K562 (cell line): ENCODE data around the gene SHISAL2A. TPM values are rescaled to one million over a fixed set of nuclear protein-coding genes. Genes with fewer than 3 reads are reported as not detected.

Experiments
- BHLHE40 ChIP-seq: IDR thresholded peaks from 2 replicates; pipeline ENCODE4 v1.6.1; 2011; ENCODE audit warnings: low read length, improper control_type of control experiment
- BRCA1 ChIP-seq, 2 experiments: fragments of 450-650 bp in 1 of 2; sonication (generic) in 1 of 2; formaldehyde crosslinking in 1 of 2; IDR thresholded peaks; 2 replicates each; pipeline versions ENCODE4 v1.5.0 to v1.6.1; 2017 to 2020; ENCODE audit warnings: mild to moderate bottlenecking in 1 of 2, missing genetic modification reagents in 1 of 2
- EP400 ChIP-seq: fragments of 450-650 bp; IDR thresholded peaks from 2 replicates; pipeline ENCODE4 v1.6.1; 2017; ENCODE audit warnings: antibody characterized with exemption, mild to moderate bottlenecking, moderate library complexity
- MCM3 ChIP-seq: fragments of 450-650 bp; IDR thresholded peaks from 2 replicates; pipeline ENCODE4 v1.6.1; 2016
- PHF20 ChIP-seq: fragments of 450-650 bp; IDR thresholded peaks from 2 replicates; pipeline ENCODE4 v1.6.1; 2018; ENCODE audit not compliant: partially characterized antibody
- SAP30 ChIP-seq: fragments of 200-600 bp; sonication (generic); IDR thresholded peaks from 2 replicates; pipeline ENCODE4 v1.6.1; 2012; ENCODE audit warnings: borderline replicate concordance, low read depth, mild to moderate bottlenecking, moderate library complexity, low read length, control low read depth, inconsistent platforms; ENCODE audit not compliant: insufficient read depth, poor library complexity, severe bottlenecking
- SMARCB1 ChIP-seq: IDR thresholded peaks from 2 replicates; pipeline ENCODE4 v1.6.1; 2011; ENCODE audit warnings: improper control_type of control experiment, low read depth; ENCODE audit not compliant: insufficient read length
- ZNF121 ChIP-seq: sonication (generic); formaldehyde crosslinking; conservative IDR thresholded peaks from 2 replicates; pipeline ENCODE4 v1.8.0; 2022; ENCODE audit warnings: missing genetic modification reagents
- ZNF133 ChIP-seq: fragments of 250-450 bp; sonication (Bioruptor Pico); IDR thresholded peaks from 2 replicates; pipeline ENCODE4 v1.4.0; 2020; ENCODE audit warnings: mild to moderate bottlenecking
- polyA plus RNA-seq, 8 experiments: library from polyadenylated mRNA; depleted of rRNA in 4 of 8; stranded (reverse) in 5 of 8; unstranded in 3 of 8; fragments of >200 nt; fragmentation: Nextera tagmentation in 2 of 8; fragmentation: Illumina TruSeq in 1 of 8; extraction: Ambion mirVana in 2 of 8; extraction: Trizol in 1 of 8; gene quantifications; 2 replicates each; pipeline versions ENCODE4 v1.2.1 to v1.2.3, GENCODE V29; 2011 to 2014; ENCODE audit warnings: inconsistent platforms in 1 of 8, missing spikeins in 1 of 8
- total RNA-seq, 7 experiments: library from RNA; depleted of rRNA in 6 of 7; stranded (reverse); fragments of >200 nt in 6 of 7; fragmentation: Illumina TruSeq in 2 of 7; extraction: Trizol in 2 of 7; gene quantifications; 2 replicates each; pipeline versions ENCODE4 v1.2.1 to v1.2.3, GENCODE V29; 2011 to 2021; ENCODE audit warnings: low replicate concordance in 1 of 7
- TF ChIP-seq, protein P1 (sequence below), 2 experiments: fragments of 450-650 bp; conservative IDR thresholded peaks; 2 replicates each; pipeline ENCODE4 v1.6.1; 2017; ENCODE audit warnings: mild to moderate bottlenecking in 2 of 2, moderate library complexity in 2 of 2
- TF ChIP-seq, protein P2 (sequence below): fragments of 450-650 bp; IDR thresholded peaks from 2 replicates; pipeline ENCODE4 v1.6.1; 2017; ENCODE audit warnings: antibody characterized with exemption
- TF ChIP-seq, protein P3 (sequence below): sonication (generic); formaldehyde crosslinking; IDR thresholded peaks from 2 replicates; pipeline ENCODE4 v1.8.0; 2022; ENCODE audit warnings: mild to moderate bottlenecking, missing genetic modification reagents
- TF ChIP-seq, protein P4 (sequence below): sonication (generic); formaldehyde crosslinking; IDR thresholded peaks from 2 replicates; pipeline ENCODE4 v1.8.1; 2023; ENCODE audit warnings: mild to moderate bottlenecking, missing genetic modification reagents, moderate library complexity
- TF ChIP-seq, protein P5 (sequence below): fragments of 250-450 bp; sonication (Bioruptor Pico); IDR thresholded peaks from 2 replicates; pipeline ENCODE4 v1.5.1; 2021; ENCODE audit warnings: mild to moderate bottlenecking

SHISAL2A gene
- total and polyA plus RNA-seq, 9 of the 15 experiments (the other 6 are each of a cell fraction or from before 2014, with no cell fraction given), result 0.11 TPM; not detected in 8

DNA sequence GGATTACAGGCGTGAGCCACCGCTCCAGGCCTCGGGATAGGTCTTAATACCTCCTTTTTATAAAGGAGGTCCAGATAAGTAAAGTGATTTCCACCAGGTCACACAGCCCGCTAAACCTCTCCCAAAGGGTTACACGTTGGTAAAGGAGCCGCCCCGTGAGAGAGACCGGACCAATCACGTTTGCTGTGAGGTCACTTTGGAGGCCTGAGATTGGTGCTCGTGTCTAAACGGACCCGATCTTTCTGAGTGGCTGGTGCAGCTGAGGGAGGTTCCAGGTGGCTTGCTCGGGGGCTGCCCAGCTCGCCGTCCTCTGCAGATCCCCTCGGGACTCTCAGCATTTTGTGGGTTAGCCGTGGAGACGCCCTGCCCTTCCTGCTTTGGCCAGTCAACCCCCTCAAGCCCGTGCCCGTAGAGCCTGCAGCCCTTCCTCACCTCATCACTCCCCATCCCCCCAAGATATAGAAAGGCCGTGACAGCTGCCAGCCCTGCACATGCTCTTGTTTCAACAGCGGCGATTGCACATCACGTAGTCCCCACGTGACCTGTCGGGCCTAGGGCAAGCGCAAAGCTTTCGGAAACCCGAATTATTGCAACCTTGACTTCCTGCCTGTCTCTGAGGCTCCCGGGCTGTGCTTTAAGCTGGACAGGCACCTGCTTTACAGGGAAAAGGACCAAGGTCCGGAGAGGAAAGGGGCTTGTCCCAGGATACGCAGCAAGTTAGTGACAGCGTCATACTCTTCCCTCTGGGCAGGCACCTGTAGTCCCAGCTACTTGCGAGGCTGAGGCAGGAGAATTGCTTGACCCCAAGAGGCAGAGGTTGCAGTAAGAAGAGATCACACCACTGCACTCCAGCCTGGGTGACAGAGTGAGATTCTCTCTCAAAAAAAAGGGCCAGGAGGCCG, 70.2 kb downstream of the SHISAL2A start (continued):
- TF ChIP-seq, protein P1, sequence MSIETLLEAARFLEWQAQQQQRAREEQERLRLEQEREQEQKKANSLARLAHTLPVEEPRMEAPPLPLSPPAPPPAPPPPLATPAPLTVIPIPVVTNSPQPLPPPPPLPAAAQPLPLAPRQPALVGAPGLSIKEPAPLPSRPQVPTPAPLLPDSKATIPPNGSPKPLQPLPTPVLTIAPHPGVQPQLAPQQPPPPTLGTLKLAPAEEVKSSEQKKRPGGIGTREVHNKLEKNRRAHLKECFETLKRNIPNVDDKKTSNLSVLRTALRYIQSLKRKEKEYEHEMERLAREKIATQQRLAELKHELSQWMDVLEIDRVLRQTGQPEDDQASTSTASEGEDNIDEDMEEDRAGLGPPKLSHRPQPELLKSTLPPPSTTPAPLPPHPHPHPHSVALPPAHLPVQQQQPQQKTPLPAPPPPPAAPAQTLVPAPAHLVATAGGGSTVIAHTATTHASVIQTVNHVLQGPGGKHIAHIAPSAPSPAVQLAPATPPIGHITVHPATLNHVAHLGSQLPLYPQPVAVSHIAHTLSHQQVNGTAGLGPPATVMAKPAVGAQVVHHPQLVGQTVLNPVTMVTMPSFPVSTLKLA (conservative IDR thresholded peaks at IDR 0.05), result peak; percentile 96 to 98
- peak; percentile 76 for TF ChIP-seq PHF20
- TF ChIP-seq EP400, result peak; percentile 96
- TF ChIP-seq BRCA1 (IDR thresholded peaks at IDR 0.05), result no peak
- no peak for TF ChIP-seq BRCA1 (CRISPR knock-in tag; IDR thresholded peaks at IDR 0.05)
- TF ChIP-seq, protein P2, sequence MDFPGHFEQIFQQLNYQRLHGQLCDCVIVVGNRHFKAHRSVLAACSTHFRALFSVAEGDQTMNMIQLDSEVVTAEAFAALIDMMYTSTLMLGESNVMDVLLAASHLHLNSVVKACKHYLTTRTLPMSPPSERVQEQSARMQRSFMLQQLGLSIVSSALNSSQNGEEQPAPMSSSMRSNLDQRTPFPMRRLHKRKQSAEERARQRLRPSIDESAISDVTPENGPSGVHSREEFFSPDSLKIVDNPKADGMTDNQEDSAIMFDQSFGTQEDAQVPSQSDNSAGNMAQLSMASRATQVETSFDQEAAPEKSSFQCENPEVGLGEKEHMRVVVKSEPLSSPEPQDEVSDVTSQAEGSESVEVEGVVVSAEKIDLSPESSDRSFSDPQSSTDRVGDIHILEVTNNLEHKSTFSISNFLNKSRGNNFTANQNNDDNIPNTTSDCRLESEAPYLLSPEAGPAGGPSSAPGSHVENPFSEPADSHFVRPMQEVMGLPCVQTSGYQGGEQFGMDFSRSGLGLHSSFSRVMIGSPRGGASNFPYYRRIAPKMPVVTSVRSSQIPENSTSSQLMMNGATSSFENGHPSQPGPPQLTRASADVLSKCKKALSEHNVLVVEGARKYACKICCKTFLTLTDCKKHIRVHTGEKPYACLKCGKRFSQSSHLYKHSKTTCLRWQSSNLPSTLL, result no peak
- TF ChIP-seq, protein P3, sequence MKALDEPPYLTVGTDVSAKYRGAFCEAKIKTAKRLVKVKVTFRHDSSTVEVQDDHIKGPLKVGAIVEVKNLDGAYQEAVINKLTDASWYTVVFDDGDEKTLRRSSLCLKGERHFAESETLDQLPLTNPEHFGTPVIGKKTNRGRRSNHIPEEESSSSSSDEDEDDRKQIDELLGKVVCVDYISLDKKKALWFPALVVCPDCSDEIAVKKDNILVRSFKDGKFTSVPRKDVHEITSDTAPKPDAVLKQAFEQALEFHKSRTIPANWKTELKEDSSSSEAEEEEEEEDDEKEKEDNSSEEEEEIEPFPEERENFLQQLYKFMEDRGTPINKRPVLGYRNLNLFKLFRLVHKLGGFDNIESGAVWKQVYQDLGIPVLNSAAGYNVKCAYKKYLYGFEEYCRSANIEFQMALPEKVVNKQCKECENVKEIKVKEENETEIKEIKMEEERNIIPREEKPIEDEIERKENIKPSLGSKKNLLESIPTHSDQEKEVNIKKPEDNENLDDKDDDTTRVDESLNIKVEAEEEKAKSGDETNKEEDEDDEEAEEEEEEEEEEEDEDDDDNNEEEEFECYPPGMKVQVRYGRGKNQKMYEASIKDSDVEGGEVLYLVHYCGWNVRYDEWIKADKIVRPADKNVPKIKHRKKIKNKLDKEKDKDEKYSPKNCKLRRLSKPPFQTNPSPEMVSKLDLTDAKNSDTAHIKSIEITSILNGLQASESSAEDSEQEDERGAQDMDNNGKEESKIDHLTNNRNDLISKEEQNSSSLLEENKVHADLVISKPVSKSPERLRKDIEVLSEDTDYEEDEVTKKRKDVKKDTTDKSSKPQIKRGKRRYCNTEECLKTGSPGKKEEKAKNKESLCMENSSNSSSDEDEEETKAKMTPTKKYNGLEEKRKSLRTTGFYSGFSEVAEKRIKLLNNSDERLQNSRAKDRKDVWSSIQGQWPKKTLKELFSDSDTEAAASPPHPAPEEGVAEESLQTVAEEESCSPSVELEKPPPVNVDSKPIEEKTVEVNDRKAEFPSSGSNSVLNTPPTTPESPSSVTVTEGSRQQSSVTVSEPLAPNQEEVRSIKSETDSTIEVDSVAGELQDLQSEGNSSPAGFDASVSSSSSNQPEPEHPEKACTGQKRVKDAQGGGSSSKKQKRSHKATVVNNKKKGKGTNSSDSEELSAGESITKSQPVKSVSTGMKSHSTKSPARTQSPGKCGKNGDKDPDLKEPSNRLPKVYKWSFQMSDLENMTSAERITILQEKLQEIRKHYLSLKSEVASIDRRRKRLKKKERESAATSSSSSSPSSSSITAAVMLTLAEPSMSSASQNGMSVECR, result no peak
- peak; percentile 95 for TF ChIP-seq BHLHE40
- TF ChIP-seq, protein P4, sequence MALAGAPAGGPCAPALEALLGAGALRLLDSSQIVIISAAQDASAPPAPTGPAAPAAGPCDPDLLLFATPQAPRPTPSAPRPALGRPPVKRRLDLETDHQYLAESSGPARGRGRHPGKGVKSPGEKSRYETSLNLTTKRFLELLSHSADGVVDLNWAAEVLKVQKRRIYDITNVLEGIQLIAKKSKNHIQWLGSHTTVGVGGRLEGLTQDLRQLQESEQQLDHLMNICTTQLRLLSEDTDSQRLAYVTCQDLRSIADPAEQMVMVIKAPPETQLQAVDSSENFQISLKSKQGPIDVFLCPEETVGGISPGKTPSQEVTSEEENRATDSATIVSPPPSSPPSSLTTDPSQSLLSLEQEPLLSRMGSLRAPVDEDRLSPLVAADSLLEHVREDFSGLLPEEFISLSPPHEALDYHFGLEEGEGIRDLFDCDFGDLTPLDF (CRISPR knock-in tag), result peak; percentile 79; the same call in 1 of the 2 replicates
- TF ChIP-seq SAP30, result peak; percentile 82
- TF ChIP-seq, protein P5, sequence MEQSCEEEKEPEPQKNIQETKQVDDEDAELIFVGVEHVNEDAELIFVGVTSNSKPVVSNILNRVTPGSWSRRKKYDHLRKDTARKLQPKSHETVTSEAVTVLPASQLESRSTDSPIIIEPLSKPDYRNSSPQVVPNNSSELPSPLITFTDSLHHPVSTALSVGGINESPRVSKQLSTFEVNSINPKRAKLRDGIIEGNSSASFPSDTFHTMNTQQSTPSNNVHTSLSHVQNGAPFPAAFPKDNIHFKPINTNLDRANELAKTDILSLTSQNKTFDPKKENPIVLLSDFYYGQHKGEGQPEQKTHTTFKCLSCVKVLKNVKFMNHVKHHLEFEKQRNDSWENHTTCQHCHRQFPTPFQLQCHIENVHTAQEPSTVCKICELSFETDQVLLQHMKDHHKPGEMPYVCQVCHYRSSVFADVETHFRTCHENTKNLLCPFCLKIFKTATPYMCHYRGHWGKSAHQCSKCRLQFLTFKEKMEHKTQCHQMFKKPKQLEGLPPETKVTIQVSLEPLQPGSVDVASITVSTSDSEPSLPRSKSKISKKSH, result no peak
- no peak for TF ChIP-seq ZNF133 (CRISPR knock-in tag)
- TF ChIP-seq MCM3, result no peak
- TF ChIP-seq ZNF121 (CRISPR knock-in tag), result no peak
- TF ChIP-seq SMARCB1, result no peak
